Tibial nerve (tissue), 4 donors: ENCODE results near the gene TAF11L13.

Experiments
- EP300 ChIP-seq, 2 donors: sonication (generic); formaldehyde crosslinking; IDR thresholded peaks; one replicate each; pipeline ENCODE4 v1.6.1; 2017; ENCODE audit warnings: antibody characterized with exemption in 2 of 2, mild to moderate bottlenecking in 1 of 2
- POLR2A ChIP-seq, 2 donors: fragments of 450-650 bp; IDR thresholded peaks; one replicate each; pipeline ENCODE4 v1.6.1; 2017; ENCODE audit warnings: antibody characterized with exemption in 2 of 2, mild to moderate bottlenecking in 2 of 2, moderate library complexity in 2 of 2
- TF ChIP-seq, protein P1 (sequence below), 5 experiments: fragments of 200-600 bp in 3 of 5; fragments of 450-650 bp in 2 of 5; sonication (generic) in 3 of 5; IDR thresholded peaks; one replicate each; pipeline ENCODE4 v1.5.1; 2016 to 2019; ENCODE audit warnings: antibody characterized with exemption in 5 of 5, mild to moderate bottlenecking in 3 of 5, moderate library complexity in 2 of 5

DNA sequence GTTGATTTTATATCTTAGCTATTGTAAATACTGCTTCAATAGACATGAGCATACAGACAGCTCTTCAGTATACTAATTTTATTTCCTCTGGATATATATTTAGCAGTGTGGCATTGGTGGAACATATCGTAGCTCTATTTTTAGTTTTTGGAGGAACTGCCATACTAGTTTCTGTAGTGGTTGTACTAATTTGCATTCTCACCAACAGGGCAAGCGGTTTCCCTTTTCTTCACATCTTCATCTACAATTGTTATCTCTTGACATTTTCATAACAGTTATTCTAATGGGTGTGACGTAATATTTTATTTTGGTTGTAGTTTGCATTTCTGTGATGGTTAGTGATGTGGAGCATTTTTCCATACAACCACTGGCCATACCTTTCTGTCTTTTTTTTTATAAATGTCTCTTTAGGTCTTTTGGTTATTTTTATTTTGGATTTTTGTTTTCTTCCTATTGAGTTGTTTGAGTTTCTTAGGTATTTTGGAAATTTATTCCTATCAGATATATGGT lies 34.9 kb downstream of the TAF11L13 start:
- TF ChIP-seq EP300 (IDR thresholded peaks at IDR 0.05) (no peak), POLR2A (IDR thresholded peaks at IDR 0.05) (no peak)
- TF ChIP-seq, protein P1, sequence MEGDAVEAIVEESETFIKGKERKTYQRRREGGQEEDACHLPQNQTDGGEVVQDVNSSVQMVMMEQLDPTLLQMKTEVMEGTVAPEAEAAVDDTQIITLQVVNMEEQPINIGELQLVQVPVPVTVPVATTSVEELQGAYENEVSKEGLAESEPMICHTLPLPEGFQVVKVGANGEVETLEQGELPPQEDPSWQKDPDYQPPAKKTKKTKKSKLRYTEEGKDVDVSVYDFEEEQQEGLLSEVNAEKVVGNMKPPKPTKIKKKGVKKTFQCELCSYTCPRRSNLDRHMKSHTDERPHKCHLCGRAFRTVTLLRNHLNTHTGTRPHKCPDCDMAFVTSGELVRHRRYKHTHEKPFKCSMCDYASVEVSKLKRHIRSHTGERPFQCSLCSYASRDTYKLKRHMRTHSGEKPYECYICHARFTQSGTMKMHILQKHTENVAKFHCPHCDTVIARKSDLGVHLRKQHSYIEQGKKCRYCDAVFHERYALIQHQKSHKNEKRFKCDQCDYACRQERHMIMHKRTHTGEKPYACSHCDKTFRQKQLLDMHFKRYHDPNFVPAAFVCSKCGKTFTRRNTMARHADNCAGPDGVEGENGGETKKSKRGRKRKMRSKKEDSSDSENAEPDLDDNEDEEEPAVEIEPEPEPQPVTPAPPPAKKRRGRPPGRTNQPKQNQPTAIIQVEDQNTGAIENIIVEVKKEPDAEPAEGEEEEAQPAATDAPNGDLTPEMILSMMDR (IDR thresholded peaks at IDR 0.05): no peak
